NT2/D1 (cell line): Measurements from ENCODE around the gene OLIG1.

Experiments
- DNase-seq: peaks from one replicate; pipeline ENCODE4 v3.0.0-alpha.2; 2011; ENCODE audit warnings: low read depth, low spot score
- H3K27me3 ChIP-seq: 2 replicates; pipeline ENCODE4 v1.6.0; 2011; ENCODE audit warnings: mild to moderate bottlenecking; ENCODE audit not compliant: insufficient read length, insufficient read depth
- H3K36me3 ChIP-seq: 2 replicates; pipeline ENCODE4 v1.6.1; 2011; ENCODE audit warnings: mild to moderate bottlenecking, low read length, mixed read lengths; ENCODE audit not compliant: insufficient read depth, insufficient read length
- H3K4me1 ChIP-seq: 2 replicates; pipeline ENCODE4 v1.5.1; 2011; ENCODE audit not compliant: insufficient read depth, insufficient read length
- H3K4me3 ChIP-seq: 2 replicates; pipeline ENCODE4 v1.5.1; 2011; ENCODE audit warnings: low read depth; ENCODE audit not compliant: insufficient read length
- H3K9ac ChIP-seq: 2 replicates; pipeline ENCODE4 v1.6.0; 2011; ENCODE audit warnings: low read depth; ENCODE audit not compliant: insufficient read length
- H3K9me3 ChIP-seq: 2 replicates; pipeline ENCODE4 v1.5.1; 2011; ENCODE audit warnings: mild to moderate bottlenecking, low read length; ENCODE audit not compliant: insufficient read depth
- SUZ12 ChIP-seq: IDR thresholded peaks from 2 replicates; pipeline ENCODE4 v1.6.1; 2011; ENCODE audit not compliant: insufficient read length, insufficient read depth; ENCODE audit errors: extremely low read depth
- YY1 ChIP-seq: IDR thresholded peaks from 2 replicates; pipeline ENCODE4 v1.6.1; 2011; ENCODE audit not compliant: insufficient read length, insufficient read depth
- ZNF274 ChIP-seq: IDR thresholded peaks from 2 replicates; pipeline ENCODE4 v1.6.1; 2011; ENCODE audit warnings: mild to moderate bottlenecking, low read depth, low read length

The OLIG1 gene

GRCh38 chr21:33108228-33108627, 38.3 kb downstream of the OLIG1 start:
- peaks cover 8% of the 10 kb centered on the region; the same call in 1 of the 2 replicates for H3K9me3 ChIP-seq
- peaks cover 23% of the 10 kb centered on the region for H3K4me1 ChIP-seq
- DNase-seq = no peak
- no peak overlapping the region for H3K4me3 ChIP-seq
- H3K27me3 ChIP-seq = peaks cover 36% of the 10 kb centered on the region
- TF ChIP-seq SUZ12 (no peak), ZNF274 (no peak), YY1 (no peak)
- H3K9ac ChIP-seq = no peak overlapping the region
- H3K36me3 ChIP-seq = no peaks in the 10 kb centered on the region

- Histone ChIP-seq H3K9ac (peak overlapping the region; percentile 58), H3K27me3 (peaks cover 36% of the 10 kb centered on the region), H3K36me3 (no peaks in the 10 kb centered on the region), H3K9me3 (no peaks in the 10 kb centered on the region), H3K4me3 (peak overlapping the region; percentile 42), H3K4me1 (peaks cover 24% of the 10 kb centered on the region)
- TF ChIP-seq ZNF274 (no peak), YY1 (no peak), SUZ12 (no peak)
- DNase-seq = no peak
These were observed 39.8 kb downstream of the OLIG1 start for GRCh38 chr21:33109574-33110339.

- H3K36me3 ChIP-seq = no peaks in the 10 kb centered on the region
These were observed 40.4 kb downstream of the OLIG1 start for GRCh38 chr21:33110340-33110715.

GRCh38 chr21:33111577-33111976, 41.6 kb downstream of the OLIG1 start:
- no peaks in the 10 kb centered on the region for H3K9me3 ChIP-seq
- no peak for DNase-seq
- H3K9ac ChIP-seq = no peak overlapping the region
- peaks cover 36% of the 10 kb centered on the region for H3K27me3 ChIP-seq
- no peak overlapping the region for H3K4me3 ChIP-seq
- no peak for TF ChIP-seq ZNF274
- TF ChIP-seq YY1 = no peak
- no peak for TF ChIP-seq SUZ12
- H3K36me3 ChIP-seq = no peaks in the 10 kb centered on the region
- H3K4me1 ChIP-seq = peaks cover 21% of the 10 kb centered on the region

More at GRCh38 chr21:33110340-33110715, 40.4 kb downstream of the OLIG1 start:
- Histone ChIP-seq H3K9me3 (no peaks in the 10 kb centered on the region), H3K9ac (no peak overlapping the region), H3K27me3 (peaks cover 36% of the 10 kb centered on the region), H3K4me3 (no peak overlapping the region), H3K4me1 (peaks cover 24% of the 10 kb centered on the region)
- no peak for DNase-seq
- TF ChIP-seq SUZ12 = no peak
- TF ChIP-seq ZNF274 = no peak
- no peak for TF ChIP-seq YY1

- no peak for DNase-seq
- Histone ChIP-seq H3K36me3 (no peaks in the 10 kb centered on the region), H3K9ac (no peak overlapping the region), H3K4me1 (peaks cover 21% of the 10 kb centered on the region), H3K27me3 (peaks cover 36% of the 10 kb centered on the region), H3K9me3 (no peaks in the 10 kb centered on the region), H3K4me3 (no peak overlapping the region)
- no peak for TF ChIP-seq SUZ12
- TF ChIP-seq ZNF274 = no peak
- TF ChIP-seq YY1 = no peak
These were observed 42.2 kb downstream of the OLIG1 start for GRCh38 chr21:33112151-33112550.

- Histone ChIP-seq H3K9ac (peak overlapping the region; percentile 12), H3K4me1 (peaks cover 21% of the 10 kb centered on the region), H3K4me3 (no peak overlapping the region), H3K36me3 (no peaks in the 10 kb centered on the region), H3K27me3 (peaks cover 36% of the 10 kb centered on the region), H3K9me3 (no peaks in the 10 kb centered on the region)
- DNase-seq = no peak
- TF ChIP-seq ZNF274 (no peak), SUZ12 (no peak)
These were observed 42.7 kb downstream of the OLIG1 start for GRCh38 chr21:33112681-33113080.

GRCh38 chr21:33113131-33113530, 43.2 kb downstream of the OLIG1 start:
- TF ChIP-seq YY1 = no peak
- TF ChIP-seq ZNF274 = no peak
- no peak for TF ChIP-seq SUZ12
- Histone ChIP-seq H3K36me3 (no peaks in the 10 kb centered on the region), H3K9ac (no peak overlapping the region), H3K4me3 (no peak overlapping the region), H3K27me3 (peaks cover 31% of the 10 kb centered on the region), H3K4me1 (peaks cover 21% of the 10 kb centered on the region), H3K9me3 (no peaks in the 10 kb centered on the region)
- DNase-seq = no peak
